Retinal pigment epithelial cell (primary cell): Measurements from ENCODE around the gene MIGA2.

Experiments used
- DNase-seq: peaks from one replicate; pipeline ENCODE4 v3.0.0-alpha.2; 2010; ENCODE audit warnings: low read depth
- H3K4me3 ChIP-seq: 2 replicates; pipeline ENCODE4 v1.5.1; 2011; ENCODE audit warnings: mild to moderate bottlenecking, low read length, control low read depth, moderate library complexity
- CTCF ChIP-seq: conservative IDR thresholded peaks from 2 replicates; pipeline ENCODE4 v1.5.1; 2011; ENCODE audit warnings: low read depth, low read length, control low read depth, inconsistent platforms

Gene MIGA2

GRCh38 chr9:129068110-129068509 lies 31.7 kb downstream of the MIGA2 start:
- no peak for DNase-seq
- no peak for TF ChIP-seq CTCF
- H3K4me3 ChIP-seq = no peak overlapping the region

GRCh38 chr9:129068990-129069861 lies 32.8 kb downstream of the MIGA2 start:
- TF ChIP-seq CTCF = no peak
- no peak for DNase-seq
- no peak overlapping the region for H3K4me3 ChIP-seq

GRCh38 chr9:129069862-129070641 lies 33.6 kb downstream of the MIGA2 start:
- no peak for TF ChIP-seq CTCF
- no peak overlapping the region for H3K4me3 ChIP-seq

GRCh38 chr9:129070696-129071525 lies 34.5 kb downstream of the MIGA2 start:
- no peak for DNase-seq
- no peak for TF ChIP-seq CTCF
- H3K4me3 ChIP-seq = no peak overlapping the region

More at GRCh38 chr9:129069862-129070641, 33.6 kb downstream of the MIGA2 start:
- DNase-seq = no peak

GRCh38 chr9:129071526-129072126 lies 35.2 kb downstream of the MIGA2 start:
- no peak for TF ChIP-seq CTCF

GRCh38 chr9:129072171-129072570 lies 35.7 kb downstream of the MIGA2 start:
- TF ChIP-seq CTCF = no peak
- H3K4me3 ChIP-seq = no peak overlapping the region
- no peak for DNase-seq

More at GRCh38 chr9:129071526-129072126, 35.2 kb downstream of the MIGA2 start:
- no peak overlapping the region for H3K4me3 ChIP-seq
- no peak for DNase-seq
